NAMALWA (cell line): Measurements from ENCODE around the gene KLK6.

Experiments
- DNase-seq: peaks from one replicate; pipeline ENCODE4 v3.0.0-alpha.2; 2015; ENCODE audit warnings: low spot score

KLK6 gene

DNA sequence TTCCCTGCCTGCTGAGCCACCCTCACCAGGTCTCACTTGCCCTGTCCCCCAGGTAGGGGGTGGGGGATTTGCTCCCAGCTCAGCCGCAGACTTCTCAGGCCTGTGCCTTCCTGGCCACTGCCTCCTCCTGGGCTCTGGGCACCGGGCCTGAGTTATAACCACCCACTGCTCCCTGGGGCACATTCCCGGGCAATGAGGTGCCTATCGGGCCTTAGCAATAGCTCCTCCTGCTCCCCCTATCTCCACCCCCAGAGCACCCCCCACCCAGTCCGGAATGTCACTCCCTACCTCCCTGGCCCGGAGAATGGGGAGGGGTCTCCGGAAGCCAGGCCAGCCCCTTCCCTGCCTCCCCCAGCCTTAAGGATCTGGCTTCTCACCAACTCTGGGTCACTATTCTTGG lies 16.5 kb downstream of the KLK6 start, which contains the start of gene KLK5:
KLK5 (minus strand) TSS at position 129 of the 400 bp plus-strand sequence. CDS start 381 bp downstream, outside the sequence.
- no peak for DNase-seq

DNA sequence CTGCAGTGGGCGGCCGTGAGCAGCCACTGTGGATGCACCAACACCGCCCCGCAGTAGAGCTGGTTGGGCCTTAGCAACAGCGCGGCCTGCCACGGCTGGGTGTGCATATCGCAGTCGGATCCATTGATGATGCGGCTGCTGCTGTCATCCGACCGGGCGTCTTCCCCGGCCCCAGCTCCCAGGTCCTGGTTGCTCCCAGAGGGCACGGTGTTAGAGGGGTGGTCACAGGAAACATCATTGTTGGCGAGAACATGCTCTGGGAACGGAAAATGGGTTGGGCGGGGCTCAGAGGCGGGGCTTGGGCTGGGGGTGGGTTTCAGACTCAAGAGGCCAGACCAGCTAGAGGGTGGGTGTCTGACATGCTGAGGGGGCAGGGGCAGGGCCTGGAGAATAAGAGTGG lies 19.5 kb downstream of the KLK6 start:
- DNase-seq: no peak

- no peak for DNase-seq
Observed at GRCh38 chr19:50947123-50947522, 22.3 kb downstream of the KLK6 start.

DNA sequence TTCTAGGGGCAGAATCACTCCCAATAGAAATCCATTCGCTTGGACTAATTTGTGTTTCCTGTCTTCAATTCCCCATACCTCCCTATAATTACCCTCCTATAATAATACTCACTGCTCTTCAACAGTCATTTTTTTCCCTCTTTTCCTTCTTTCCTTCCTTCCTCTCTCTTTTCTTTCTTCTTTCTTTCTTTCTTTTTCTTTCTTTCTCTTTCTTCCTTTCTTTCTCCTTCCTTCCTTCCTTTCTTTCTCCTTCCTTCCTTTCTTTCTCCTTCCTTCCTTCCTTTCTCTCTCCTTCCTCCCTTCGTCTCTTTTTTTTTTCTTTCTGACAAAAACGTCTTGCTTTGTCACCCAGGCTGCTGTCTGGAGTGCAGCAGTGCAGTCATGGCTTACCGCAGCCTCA lies 24.6 kb downstream of the KLK6 start:
- no peak for DNase-seq

- no peak for DNase-seq
Observed at GRCh38 chr19:50943074-50943828, 26.1 kb downstream of the KLK6 start.

DNA sequence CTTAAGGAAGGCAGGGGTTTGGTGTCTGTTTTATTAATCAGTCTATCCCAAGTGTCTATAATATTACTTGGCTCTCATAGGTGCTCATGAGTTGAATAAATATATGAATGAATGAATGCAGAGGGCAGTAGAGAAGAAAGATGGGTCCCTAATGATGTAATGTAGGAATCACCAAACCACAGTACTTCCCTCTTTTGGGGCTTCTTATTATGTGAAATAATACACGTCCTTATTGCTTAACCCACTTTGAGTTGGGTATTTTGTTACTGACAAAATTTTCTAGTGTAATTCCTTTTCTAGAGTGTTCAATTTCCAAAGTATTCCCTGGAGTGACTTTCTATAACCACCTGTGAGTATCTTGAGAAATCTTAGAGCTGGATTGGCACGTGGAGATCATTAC lies 29.8 kb downstream of the KLK6 start:
- DNase-seq: no peak

DNA sequence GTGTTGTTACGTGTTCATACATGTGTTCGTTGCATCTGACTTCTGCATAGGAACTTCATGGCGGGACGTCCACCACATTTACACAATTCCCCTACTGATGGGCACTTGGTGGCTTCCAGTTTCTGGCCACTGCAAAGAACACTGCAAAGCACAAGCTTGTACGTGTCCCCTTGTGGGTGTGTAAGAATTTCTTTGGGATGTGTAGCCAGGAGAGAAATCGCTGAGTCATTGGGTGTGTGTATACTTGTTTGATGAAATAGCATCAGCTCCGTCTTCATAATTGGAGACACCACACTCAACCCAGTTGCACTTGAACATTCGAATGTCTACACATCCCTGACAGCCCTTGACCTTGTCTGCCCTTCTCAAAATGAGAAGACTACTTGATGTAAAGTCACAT lies 35.8 kb downstream of the KLK6 start:
- DNase-seq: no peak

- DNase-seq: no peak
Observed at GRCh38 chr19:50932690-50933083, 36.7 kb downstream of the KLK6 start.

GRCh38 chr19:50932018-50932689 lies 37.2 kb downstream of the KLK6 start:
- no peak for DNase-seq

- no peak for DNase-seq
Observed at GRCh38 chr19:50931023-50931422, 38.4 kb downstream of the KLK6 start.

DNA sequence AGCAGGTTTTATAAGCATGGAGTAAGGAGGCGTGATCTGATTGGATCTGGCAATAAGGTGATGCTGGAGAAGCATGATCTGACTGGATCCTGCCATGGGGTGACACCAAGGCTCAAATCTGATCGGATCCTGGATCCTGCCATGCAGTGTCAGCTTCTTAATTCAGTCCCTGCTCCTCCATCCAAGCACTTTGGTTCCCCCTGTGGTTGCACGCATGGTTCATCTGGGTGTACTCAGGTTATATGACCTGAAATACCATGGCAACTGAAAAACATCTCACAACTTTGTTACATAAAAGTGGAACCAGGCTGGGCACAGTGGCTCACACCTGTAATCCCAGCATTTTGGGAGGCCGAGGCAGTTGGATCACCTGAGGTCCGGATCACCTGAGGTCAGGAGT lies 40.6 kb downstream of the KLK6 start:
- DNase-seq: peak; percentile 39

GRCh38 chr19:50926144-50926543 lies 43.2 kb downstream of the KLK6 start:
- DNase-seq: no peak

DNA sequence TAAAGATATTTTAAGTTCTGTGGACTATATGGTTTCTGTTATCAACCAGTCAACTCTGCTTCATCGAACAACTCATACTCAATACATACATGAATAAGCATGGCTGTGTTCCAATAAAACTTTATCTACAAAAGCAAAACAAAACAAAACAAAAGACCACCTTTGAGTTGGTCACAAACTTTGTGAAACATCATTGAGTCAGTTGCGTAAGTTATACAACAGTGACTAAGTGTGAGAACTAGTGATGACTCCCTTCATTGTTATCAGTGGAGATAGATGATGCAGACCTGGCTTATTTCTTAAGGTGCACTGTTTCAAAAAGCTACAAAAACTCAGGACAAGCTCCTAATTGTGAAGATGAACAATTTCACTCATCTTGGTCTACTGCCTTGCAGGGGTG lies 43.7 kb downstream of the KLK6 start:
- no peak for DNase-seq

GRCh38 chr19:50924586-50924985 lies 44.8 kb downstream of the KLK6 start:
- no peak for DNase-seq

GRCh38 chr19:50922317-50922853 lies 47.0 kb downstream of the KLK6 start:
- DNase-seq: peak; percentile 90

DNA sequence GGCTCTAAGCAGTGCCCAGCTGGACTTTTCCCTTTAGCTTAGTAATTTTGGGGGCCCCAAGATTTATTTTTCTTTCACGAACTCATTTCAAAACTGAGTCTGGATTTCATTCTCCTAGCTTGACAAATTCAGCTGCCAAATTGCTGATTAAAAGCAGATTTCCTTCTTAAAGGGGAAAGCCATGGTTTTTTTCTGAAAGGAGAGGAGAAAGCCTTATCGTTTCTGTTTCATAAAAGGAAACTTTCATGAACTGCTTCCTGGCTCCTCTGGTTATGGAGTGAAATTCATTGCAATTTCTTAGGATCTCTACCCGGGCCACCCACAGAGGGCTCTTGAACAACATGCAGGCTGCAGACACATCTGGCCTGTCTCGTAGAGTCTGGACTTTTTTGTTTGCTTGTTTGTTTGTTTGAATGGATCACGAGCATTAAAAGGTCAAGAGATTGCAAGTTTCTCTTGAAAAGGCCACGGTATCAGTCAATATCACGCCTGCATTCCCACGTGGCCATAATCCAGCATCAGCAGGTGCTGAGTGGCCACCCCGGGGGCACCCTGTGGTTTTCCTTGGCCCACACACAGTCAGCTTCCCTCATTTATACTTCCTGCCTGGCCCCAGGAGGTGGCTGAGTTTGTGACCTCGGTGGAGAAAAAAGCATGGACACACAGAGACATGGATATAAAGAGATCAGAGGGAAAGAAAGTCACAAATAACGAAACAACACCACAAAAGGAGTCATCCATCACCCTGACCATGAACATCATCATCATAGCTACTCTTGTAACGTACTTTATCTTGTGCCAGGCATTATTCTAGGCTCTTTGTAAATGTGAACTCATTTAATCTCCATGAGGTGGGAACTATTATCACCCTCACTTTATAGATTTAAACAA lies 47.7 kb downstream of the KLK6 start:
- no peak for DNase-seq

DNA sequence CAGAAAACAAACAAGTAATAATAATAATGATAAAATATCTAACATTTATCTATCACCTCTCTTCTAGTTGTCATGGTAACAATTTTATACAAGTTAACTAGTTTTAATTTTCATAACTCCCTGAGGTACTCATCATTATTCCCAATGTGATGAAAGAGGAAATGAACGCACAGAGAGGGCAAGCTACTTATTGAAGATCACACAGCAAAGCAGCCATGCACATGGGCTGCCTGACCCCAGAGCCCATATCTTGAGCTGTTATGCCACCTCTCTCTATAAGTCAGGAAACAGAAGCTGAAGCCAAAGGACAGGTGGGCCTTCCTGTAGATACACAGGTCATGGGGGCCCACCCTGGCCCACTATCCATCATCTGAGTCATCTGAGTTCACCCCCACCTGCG lies 53.3 kb downstream of the KLK6 start:
- DNase-seq: no peak

GRCh38 chr19:50912727-50913716 lies 56.4 kb downstream of the KLK6 start:
- DNase-seq: no peak

DNA sequence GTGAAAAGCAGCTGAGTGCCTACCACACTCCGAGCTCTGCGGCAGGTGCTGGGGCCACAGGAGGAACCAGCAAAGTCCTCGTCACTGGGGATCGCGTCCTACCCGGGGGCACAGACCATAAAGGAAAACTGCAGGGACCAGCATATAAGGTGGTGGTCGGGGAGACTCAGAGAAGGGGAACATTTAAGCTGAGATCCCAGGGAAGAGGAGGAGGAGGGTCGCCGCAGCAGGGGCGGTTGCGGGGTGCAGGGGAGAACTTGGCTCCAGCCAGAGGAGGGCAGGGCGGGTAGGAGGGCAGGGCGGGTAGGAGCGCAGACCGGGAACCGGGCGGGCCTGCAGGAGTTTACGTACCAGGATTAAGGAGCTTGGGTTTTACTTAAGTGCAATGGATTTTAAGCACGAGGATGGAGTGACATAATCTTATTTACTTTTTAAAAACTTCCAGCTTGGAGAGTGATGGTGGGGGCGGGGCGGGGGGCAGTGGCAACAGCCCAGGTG lies 57.2 kb downstream of the KLK6 start:
- no peak for DNase-seq

DNA sequence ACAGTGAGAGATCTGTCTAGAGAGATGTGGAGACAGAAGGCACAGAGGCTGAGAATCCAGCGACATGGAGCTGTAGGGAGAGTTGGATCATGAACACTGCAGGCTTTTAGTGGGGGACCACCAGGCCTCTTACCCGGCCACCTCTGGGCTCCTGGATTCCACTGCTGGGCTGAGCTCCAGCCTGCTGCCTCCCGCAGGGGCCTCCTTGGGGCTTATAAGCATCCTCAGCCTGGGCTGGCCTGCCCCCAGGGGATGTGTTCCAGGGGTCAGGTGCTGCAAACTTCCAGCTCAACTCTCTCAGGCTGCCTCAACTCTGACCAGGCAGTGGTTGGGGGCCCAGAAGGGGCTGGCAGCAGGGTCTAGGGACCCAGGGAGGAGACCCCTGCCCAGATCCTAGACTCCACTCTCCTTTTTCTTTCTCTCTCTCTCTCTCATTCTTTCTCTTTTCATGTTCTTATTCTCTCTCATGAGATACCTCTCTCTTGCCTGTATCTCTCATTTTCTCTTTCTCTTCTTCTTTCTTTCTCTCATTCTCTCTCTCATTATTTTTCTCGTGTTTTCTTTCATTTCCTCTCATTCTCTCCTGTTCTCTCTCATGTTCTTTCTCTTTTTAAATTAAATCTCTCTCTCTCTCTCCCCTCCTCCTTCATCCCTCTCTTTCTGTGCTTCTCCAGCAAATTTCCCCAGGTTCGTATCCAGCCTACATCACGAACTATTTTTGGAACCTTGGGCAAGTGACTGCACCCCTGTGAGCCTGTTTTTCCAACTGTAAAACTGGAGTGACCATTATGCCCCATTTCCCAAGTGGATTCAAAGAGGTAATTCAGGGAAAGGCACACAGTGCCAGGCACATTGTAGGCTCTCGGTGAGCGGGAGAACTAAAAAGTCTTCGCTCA lies 57.9 kb downstream of the KLK6 start, which contains the start of gene KLK4:
KLK4 (minus strand) TSS at position 190 of the 896 bp plus-strand sequence. CDS start 657 bp downstream, outside the sequence.
- DNase-seq: no peak
